ENCODE results near the gene VCAM1.

DNA sequence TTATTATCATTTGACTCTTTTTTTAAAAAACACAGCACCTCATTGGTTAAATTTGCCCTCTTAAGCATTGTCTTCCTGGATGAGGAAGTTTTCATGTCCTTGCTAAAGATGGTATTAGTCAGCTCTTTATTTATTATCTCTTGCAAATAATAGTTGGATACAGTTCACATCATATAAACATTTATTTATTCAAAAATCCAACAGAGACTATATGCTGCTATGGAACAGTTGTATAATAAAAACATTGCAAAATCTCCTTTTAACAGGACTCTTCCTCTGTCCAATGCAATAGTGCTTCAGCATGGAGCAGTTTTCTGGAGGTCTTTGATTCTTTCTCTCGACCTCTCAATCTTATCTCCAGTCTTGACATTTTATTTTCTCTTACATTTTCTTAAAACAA, 49.5 kb upstream of the VCAM1 start:
- TF ChIP-seq RAD21 (conservative IDR thresholded peaks at IDR 0.05 in 1 of 2, IDR thresholded peaks at IDR 0.05 in 1 of 2) (no peak), ZSCAN20 (CRISPR knock-in tag; IDR thresholded peaks at IDR 0.05) (no peak), CTCF (IDR thresholded peaks at IDR 0.05) (no peak)

Data from A549 (cell line).